Left forelimb (tissue), 1 donor: ENCODE measurements around the gene SP1.

Experiments
- DNase-seq: peaks from one replicate; pipeline ENCODE4 v3.0.0-alpha.2; 2018; ENCODE audit warnings: low spot score

The SP1 gene

DNA sequence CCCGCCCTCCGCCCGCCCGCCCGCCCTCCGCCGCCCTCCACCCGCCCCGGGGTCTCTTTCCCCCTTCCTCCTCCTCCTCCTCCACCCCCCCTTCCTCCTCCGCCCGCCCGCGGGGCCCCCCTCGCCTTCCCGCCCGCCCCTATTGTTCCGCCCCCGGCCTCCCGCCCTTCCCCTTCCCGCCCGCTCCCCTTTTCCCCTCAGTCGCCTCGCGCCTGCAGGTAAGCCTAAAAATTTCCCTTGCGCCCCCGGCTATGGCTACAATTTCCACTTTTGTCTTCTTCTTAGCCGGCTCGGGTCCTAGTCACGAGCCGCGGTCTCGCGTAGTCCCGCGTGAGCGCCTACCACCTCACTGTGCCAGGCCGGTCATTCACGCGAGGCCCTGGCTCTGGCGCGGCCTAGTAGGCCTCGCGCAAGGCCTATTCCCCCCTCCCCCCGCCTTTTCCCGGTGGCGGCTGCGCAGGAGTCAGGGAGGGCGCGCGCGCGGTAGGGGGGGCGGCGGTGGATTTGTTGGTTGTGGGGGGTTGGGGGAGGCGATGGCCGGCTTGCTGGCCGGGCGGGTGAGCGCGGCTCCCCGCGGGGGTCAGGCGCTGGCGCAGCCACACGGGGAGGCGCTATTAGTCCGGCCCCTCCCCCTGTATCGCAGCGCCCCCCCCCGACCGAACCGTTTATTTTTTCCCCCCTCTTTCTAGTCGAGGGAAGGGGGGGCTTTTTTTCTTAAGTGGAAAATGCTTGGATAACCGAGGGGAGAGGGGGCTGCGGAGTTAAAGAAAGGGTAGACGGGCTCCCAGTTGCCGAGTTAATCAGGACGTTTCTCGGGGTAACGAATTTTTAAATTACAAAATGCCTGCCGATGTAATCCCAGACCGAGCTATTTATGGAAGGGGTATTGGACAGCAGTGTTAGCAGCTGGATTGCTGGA lies 72.4 kb downstream of the SP1 start:
- peak; percentile 92 for DNase-seq

DNA sequence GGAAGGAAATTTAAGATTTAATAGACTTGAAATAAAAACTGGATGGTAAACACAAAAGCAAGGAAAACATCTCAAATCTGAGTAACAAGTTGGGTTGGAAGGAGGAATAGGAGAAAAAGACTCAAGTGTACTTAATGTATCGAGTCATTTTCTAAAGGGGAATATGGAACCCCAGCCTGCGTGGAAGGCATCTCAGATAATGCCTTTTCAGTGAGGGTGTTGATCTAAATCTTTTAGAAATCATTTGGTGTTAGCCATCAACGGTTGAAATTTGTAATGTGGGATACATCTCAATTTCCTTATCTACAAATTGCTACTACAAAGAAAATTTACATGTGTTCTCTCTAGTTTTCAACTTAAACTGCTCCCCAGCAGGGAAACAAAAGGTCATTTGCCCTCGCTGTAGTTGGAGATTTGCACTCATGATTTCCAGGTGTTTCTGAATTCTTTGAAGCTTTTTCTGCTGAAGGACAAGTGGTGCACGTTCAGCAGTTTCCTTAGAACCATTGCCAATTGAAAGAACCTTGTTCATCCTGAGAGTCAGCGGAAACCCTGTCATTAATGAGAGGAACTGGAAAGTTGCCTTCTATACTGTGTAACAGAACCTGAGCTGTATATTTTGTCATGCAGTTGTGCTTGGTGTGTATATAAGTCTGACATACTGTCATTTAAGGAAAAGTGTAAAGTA lies 74.1 kb downstream of the SP1 start:
- no peak for DNase-seq

DNA sequence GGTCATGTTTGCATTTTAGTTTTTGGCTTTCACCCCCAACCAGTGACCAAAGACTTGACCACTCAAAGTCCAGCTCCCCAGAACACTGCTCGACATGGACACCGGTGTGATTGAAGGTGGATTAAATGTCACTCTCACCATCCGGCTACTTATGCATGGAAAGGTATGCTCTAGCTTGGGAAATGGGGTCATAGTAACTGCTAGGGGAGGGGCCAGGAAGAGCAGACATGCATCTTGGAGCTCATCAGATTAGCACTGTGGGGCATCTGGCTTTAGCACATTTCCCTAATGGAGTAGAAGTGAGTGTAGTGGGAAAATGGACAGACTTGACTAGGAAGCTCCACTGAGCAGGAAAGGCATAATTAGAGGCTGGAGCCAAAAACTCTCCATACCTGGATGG lies 74.7 kb downstream of the SP1 start:
- DNase-seq = no peak

DNA sequence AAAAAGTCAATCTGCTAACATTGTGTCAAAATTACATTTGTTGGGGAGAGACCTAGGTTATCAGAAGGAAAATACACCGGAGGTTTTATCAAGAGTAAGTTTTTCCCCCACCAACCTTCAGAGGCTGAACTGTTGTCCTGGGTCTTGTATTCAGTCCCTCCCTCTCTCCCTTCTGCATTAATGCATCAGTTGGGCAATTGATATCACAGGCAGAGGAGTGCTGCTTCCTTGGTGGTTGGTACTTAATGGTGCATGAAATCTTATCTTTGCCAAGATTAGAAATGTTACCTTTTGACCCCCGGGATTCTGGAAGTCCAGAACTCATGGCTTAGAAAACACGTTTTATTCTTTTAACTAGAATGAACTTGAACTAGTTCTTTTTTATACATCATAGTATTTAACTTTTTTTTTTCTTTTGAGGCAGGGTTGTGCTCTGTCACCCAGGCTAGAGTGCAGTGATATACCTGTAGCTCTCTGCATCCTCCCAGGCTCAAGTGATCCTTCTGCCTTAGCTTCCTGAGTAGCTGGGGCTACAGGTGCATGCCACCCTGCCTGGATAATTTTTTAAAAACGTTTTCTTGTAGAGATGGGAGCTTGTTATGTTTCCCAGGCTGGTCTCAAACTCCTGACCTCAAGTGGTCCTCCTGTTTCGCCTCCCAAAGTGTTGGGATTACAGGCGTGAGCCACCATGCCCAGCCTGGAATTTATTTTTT lies 76.8 kb downstream of the SP1 start:
- DNase-seq = no peak

DNA sequence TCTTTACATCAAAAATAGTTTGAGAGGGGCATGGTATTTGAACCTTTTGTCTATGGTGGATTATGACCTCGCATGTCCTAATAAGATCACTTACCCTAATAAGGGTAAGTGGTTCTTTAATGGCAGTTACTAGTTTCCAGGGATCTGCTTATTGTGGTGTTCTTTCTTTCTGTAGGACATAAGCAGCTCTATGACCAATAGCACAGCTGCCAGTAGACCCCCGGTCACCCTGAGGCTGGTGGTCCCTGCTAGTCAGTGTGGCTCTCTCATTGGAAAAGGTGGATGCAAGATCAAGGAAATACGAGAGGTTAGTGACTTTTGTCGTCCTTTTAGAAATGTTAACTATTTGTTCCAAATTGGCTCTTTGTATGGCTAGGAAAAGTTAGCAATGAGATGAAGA lies 79.1 kb downstream of the SP1 start:
- no peak for DNase-seq

DNA sequence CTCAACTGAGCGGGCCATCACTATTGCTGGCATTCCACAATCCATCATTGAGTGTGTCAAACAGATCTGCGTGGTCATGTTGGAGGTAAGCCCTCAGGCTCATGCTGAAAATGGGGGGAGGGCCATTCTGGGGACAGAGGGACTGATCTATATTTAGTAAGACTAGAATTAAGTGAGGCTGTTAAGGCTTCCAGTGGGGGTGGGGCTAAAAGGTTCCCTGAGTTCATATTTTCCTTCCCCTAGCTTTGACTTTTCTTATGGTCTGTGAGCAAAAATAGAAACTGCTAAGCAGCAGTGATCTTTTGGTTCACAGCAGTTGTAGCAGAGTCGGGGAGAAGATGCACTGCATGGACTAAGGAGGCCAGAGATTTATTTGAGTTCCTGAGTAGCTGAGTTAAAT lies 81.1 kb downstream of the SP1 start:
- DNase-seq = no peak

DNA sequence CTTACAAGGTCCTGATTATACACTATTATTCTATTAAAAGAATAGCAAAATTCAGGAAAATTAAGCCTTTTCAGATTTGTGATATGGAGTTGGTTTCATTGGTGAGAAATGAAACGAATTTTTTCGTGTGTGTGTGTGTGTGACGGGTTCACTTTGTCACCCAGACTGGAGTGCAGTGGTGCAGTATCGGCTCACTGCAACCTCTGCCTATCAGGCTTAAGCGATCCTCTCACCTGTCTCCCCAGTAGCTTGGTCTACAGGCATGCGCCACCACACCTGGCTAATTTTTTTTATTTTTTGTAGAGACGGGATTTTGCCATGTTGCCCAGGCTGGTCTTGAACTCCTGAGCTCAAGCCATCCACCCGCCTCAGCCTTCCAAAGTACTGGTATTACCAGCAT lies 81.6 kb downstream of the SP1 start:
- no peak for DNase-seq

DNA sequence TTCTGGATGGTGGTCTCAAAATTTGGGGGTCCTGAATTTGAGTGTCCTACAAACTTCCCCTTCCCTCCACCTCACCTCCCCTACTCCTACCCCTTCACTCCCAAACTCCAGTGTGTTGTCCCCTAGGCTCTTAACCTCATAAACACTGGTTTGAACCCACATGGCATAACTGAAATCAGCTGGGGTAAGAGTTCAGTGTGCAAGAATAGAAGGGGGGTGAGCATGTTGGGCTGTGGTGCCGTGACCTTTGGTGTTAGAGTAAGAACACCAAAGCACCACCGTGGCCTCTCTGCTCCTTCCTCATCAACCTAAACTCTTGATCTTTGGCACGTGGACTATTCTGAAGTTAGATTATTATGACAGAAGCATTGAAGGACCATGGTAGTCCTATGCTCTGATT lies 83.0 kb downstream of the SP1 start:
- DNase-seq = no peak

DNA sequence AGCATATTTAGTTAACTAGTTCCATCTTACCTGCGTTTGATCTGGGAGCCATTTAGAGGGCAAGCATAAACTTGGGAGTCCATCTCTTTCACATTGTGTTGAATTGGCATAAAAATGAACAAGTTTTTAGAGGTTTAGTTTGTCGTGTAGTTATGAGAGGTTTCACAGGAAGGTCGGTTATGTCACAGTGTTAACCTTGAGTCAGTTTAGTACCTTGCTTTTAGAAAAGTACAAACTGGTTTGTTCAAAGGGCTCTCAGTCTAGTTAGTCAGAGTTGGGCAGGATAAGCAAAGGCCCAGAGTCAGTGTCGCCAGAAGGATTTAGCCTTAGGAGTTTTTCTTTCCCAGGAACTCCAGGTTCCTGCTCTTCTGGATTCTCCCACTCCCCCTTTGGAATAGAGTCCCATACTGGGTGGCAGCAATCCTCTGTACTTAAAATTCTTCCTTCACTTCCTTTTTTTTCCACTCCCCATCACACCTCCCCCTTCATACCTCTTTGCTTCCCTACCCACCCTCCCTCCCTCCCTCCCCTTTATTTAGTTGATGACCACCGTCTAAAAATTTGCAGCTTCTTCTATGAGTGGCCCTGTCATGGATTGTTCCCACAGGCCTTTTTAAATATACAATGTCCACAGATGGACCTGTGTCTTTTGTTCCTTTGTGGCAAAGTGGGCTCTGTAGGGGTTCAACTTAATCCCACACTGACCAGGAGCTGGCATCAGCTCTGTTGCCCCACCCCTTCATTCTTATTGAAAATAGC lies 84.0 kb downstream of the SP1 start:
- DNase-seq = no peak

DNA sequence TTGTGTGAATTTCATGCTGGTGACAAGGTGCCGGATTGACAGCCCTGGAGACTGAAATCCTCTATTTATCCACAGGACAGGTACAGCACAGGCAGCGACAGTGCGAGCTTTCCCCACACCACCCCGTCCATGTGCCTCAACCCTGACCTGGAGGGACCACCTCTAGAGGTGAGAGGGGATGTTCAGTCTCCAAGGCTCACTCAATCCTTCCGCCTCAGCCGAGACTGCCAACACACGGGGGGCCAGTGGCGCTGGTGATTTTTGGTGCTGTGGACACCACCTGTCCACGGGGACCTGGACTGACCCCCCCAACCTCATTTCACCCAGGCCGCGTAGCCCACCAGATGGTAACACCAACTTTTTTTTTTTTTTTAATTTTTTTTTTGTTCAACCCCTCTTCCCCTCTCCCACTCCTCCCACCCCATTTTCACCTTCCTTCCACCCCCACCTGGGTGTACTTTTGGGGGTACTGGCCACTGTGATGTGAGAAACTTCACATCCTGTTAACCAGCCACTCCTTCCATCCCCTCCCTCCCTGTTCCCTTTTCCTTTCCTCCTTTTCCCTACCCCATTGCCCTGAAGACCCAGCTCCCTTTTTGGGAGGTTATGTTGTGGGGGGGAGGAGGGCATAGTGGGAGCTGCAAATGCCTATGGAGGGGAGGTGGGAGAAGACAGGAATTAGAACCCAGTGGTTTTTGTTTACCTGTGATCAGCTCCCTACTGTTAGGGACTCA lies 84.9 kb downstream of the SP1 start:
- no peak for DNase-seq

DNA sequence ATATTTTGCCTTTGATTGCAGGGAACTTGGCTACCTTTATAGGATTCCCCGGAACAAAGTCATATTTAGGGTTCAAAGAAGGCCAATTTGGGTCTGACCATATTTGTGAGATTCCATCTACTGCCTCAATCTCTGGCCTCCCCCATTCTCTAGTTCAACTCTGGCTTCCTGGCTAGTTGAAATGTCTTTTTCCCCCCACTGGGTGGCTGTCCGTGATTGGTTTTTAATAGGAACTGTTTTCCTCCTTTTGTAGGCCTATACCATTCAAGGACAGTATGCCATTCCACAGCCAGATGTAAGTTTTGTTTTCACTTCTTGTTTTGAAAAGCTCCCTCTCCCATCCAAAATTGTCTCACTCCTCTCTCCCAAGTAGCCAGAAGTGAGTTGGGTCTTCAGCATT lies 85.7 kb downstream of the SP1 start:
- DNase-seq = no peak
